ENCODE measurements around the gene CCDC34. TPM values are rescaled to one million over a fixed set of nuclear protein-coding genes. Genes with fewer than 3 reads are reported as not detected.

Gene CCDC34
- total and polyA plus RNA-seq, 2 of the 8 experiments (the other 6 are each of a cell fraction or from before 2014, with no cell fraction given) = 7.7 to 24.3 TPM

GRCh38 chr11:27310182-27310581 lies 52.8 kb downstream of the CCDC34 start:
- ChIA-PET POLR2A (ENCODE audit: partially characterized antibody) (no interaction called here), CTCF (ENCODE audit: partially characterized antibody) (interaction anchor here (0.8 to 3.5 kb wide), 2 partner anchors 11 to 13 kb away, joined by 3 to 25 read pairs; no protein-coding TSS in a partner anchor)
- H3K18ac ChIP-seq (ENCODE audit: extremely low read depth, low read length) = no peak overlapping the region
- H3K9me3 ChIP-seq (ENCODE audit: insufficient read depth in 2 of 2, low read depth in 1 of 2, low read length in 1 of 2) = no peaks in the 10 kb centered on the region
- no peak overlapping the region for H2BK120ac ChIP-seq (replicated peaks; ENCODE audit: low read depth, low read length)
- no peak overlapping the region for H2BK12ac ChIP-seq (ENCODE audit: low read depth, low read length)
- no peak overlapping the region for H3K4me2 ChIP-seq (ENCODE audit: insufficient read depth in 1 of 2, low read depth in 2 of 2, low read length in 2 of 2)
- no peak overlapping the region for H2AK5ac ChIP-seq (ENCODE audit: low read depth, low read length)
- H3K4me3 ChIP-seq (ENCODE audit: extremely low read depth in 1 of 4, insufficient read depth in 2 of 4, low read depth in 3 of 4, low read length in 4 of 4) = no peak overlapping the region
- H3K79me2 ChIP-seq (ENCODE audit: control insufficient read depth in 1 of 2, insufficient read depth in 2 of 2, low read length in 2 of 2) = no peaks in the 10 kb centered on the region
- DNase-seq (ENCODE audit: low read depth in 1 of 2, low spot score in 2 of 2) = no peak
- H2BK5ac ChIP-seq (ENCODE audit: low read depth, low read length) = no peak overlapping the region
- peaks cover 2% of the 10 kb centered on the region; the same call in 1 of the 2 replicates for H3K23me2 ChIP-seq (ENCODE audit: low read depth, low read length)
- no peak for FAIRE-seq
- no peaks in the 10 kb centered on the region; a peak in 1 of 7 replicates for H3K4me1 ChIP-seq (replicated peaks in 1 of 4; ENCODE audit: control insufficient read depth in 3 of 4, insufficient read depth in 4 of 4, low read length in 3 of 4)
- H4K5ac ChIP-seq (ENCODE audit: insufficient read length, low read depth, low read length) = no peak overlapping the region
- no peak overlapping the region for H2BK15ac ChIP-seq (ENCODE audit: low read length)
- H4K91ac ChIP-seq (replicated peaks; ENCODE audit: insufficient read length, low read length) = no peak overlapping the region
- H3K4ac ChIP-seq (replicated peaks; ENCODE audit: insufficient read length, low read depth, low read length) = no peak overlapping the region
- H3K27ac ChIP-seq (ENCODE audit: low read depth, low read length) = no peak overlapping the region
- no peak overlapping the region for H3K9ac ChIP-seq (replicated peaks in 1 of 4; ENCODE audit: extremely low read depth in 1 of 4, low read depth in 3 of 4, low read length in 3 of 4)
- no peak overlapping the region for H3K23ac ChIP-seq (ENCODE audit: insufficient read length)
- H2BK20ac ChIP-seq (ENCODE audit: low read length) = no peak overlapping the region
- no peaks in the 10 kb centered on the region for H3K79me1 ChIP-seq (ENCODE audit: low read depth, low read length)
- H2AFZ ChIP-seq (ENCODE audit: low read length) = no peak overlapping the region
- no peaks in the 10 kb centered on the region for H3K36me3 ChIP-seq (ENCODE audit: control insufficient read depth in 2 of 4, insufficient read depth in 4 of 4, low read length in 3 of 4)
- no peak overlapping the region for H3K14ac ChIP-seq (ENCODE audit: insufficient read length)
- no peaks in the 10 kb centered on the region for H3K27me3 ChIP-seq (replicated peaks in 1 of 4; ENCODE audit: control insufficient read depth in 3 of 4, extremely low read depth in 1 of 4, insufficient read depth in 3 of 4, low read length in 3 of 4)
- no peaks in the 10 kb centered on the region for H4K20me1 ChIP-seq (replicated peaks in 1 of 2; ENCODE audit: control insufficient read depth in 1 of 2, insufficient read depth in 2 of 2, low read length in 2 of 2)
- H4K8ac ChIP-seq (ENCODE audit: extremely low read depth, insufficient read depth, low read length) = no peak overlapping the region
- H3K56ac ChIP-seq (replicated peaks; ENCODE audit: insufficient read length, low read depth, low read length) = no peak overlapping the region
- TF ChIP-seq HDAC6 (IDR thresholded peaks at IDR 0.05; ENCODE audit: low read depth, low read length) = no peak
- TF ChIP-seq EGR1 (IDR thresholded peaks at IDR 0.05; ENCODE audit: borderline replicate concordance, low read depth, low read length) = no peak
- no peak for TF ChIP-seq SIN3A (conservative IDR thresholded peaks at IDR 0.05 in 1 of 2, IDR thresholded peaks at IDR 0.05 in 1 of 2; ENCODE audit: low read depth in 1 of 2, low read length in 2 of 2)
- no peak for TF ChIP-seq SIX5 (IDR thresholded peaks at IDR 0.05; ENCODE audit: low read depth, low read length)
- no peak for TF ChIP-seq CEBPB (IDR thresholded peaks at IDR 0.05; ENCODE audit: low read depth, low read length)
- no peak for TF ChIP-seq SIRT6 (IDR thresholded peaks at IDR 0.05; ENCODE audit: low read length)

Data from H1 (cell line).